ENCODE data around the gene IMMT.

DNA sequence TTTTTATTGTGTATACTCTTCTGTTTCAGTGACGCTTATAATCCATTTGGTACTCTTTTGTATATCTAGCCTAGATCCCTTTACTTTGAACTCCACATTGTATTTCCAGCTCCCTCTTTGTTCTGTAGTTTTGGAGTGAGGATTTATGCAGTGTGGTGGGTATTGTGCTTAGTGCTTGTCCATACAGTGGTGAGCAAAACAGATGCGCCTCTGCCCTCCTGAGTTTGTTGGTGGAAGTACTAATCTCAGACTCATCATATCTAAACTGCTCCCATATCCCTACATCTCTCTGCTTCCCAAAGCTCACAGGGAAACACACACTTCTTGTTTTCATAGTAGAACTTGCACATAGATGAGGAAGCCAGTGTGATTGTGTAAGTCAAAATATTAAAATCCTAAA is 77.1 kb downstream of the IMMT start:
- TF ChIP-seq EZH2phosphoT487 (IDR thresholded peaks at IDR 0.05; ENCODE audit: unreplicated experiment) (no peak), JUNB (IDR thresholded peaks at IDR 0.05; ENCODE audit: unreplicated experiment) (no peak), CTCF (conservative IDR thresholded peaks at IDR 0.05; ENCODE audit: low read depth in 2 of 2) (no peak), EZH2 (IDR thresholded peaks at IDR 0.05; ENCODE audit: low read depth, unreplicated experiment) (no peak), POLR2AphosphoS5 (IDR thresholded peaks at IDR 0.05; ENCODE audit: low read depth) (no peak)
